Liver (tissue), 3 donors: ENCODE data around the gene RRP15.

Source experiments
- JUND ChIP-seq, 2 donors: IDR thresholded peaks; 2 replicates each; pipeline ENCODE4 v1.6.1; 2016; ENCODE audit warnings: antibody characterized with exemption in 2 of 2
- RAD21 ChIP-seq, 2 donors: IDR thresholded peaks; 2 replicates each; pipeline ENCODE4 v1.6.1; 2016; ENCODE audit warnings: antibody characterized with exemption in 2 of 2, mild to moderate bottlenecking in 2 of 2
- SP1 ChIP-seq: IDR thresholded peaks from 2 replicates; pipeline ENCODE4 v1.6.1; 2018; ENCODE audit warnings: antibody characterized with exemption, mild to moderate bottlenecking
- TAF1 ChIP-seq: conservative IDR thresholded peaks from 2 replicates; pipeline ENCODE4 v1.6.1; 2016; ENCODE audit warnings: antibody characterized with exemption, mild to moderate bottlenecking
- TF ChIP-seq, protein P1 (sequence below): fragments of 150-350 bp; IDR thresholded peaks from 2 replicates; pipeline ENCODE4 v1.5.1; 2017; ENCODE audit warnings: improper control_type of control experiment, low read depth, low read length; ENCODE audit not compliant: missing input control
- TF ChIP-seq, protein P2 (sequence below): IDR thresholded peaks from 2 replicates; pipeline ENCODE4 v1.6.1; 2016; ENCODE audit warnings: antibody characterized with exemption
- TF ChIP-seq, protein P3 (sequence below): IDR thresholded peaks from 2 replicates; pipeline ENCODE4 v1.6.1; 2016; ENCODE audit warnings: antibody characterized with exemption, mild to moderate bottlenecking
- TF ChIP-seq, protein P4 (sequence below): IDR thresholded peaks from 2 replicates; pipeline ENCODE4 v1.6.1; 2016; ENCODE audit warnings: antibody characterized with exemption
- donor health status: healthy.
- donor health status: healthy.

DNA sequence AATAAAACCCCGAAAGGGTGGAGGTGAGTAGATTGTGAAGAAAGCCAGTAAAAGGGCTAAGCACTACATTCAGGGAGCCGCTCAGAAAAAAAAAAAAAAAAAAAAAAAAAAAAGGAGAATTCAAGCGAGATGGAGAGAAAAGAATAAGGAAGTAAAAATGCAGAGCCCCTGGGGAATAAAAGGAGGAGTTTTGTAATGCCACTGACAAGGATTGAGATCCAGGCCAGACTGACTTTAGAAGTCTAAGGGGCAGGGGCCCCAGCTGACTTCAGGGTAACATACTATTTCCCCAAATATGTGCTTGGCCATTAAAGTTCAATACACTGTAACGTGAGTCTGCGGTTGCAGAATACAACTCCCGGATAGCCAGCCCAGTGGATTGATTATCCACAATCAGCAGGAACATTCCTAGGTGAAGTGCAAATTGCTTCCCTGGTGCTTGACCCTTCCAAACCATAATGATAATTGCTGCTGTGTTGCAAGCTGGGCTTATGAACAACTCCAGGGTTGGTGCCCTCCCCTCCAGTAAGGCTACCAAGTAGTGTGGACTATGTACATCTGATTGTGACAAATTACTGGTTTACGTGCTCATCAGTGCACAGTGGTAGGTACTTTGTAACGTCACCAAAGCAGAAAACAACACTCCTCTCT, 30.7 kb upstream of the RRP15 start:
- TF ChIP-seq, protein P1, sequence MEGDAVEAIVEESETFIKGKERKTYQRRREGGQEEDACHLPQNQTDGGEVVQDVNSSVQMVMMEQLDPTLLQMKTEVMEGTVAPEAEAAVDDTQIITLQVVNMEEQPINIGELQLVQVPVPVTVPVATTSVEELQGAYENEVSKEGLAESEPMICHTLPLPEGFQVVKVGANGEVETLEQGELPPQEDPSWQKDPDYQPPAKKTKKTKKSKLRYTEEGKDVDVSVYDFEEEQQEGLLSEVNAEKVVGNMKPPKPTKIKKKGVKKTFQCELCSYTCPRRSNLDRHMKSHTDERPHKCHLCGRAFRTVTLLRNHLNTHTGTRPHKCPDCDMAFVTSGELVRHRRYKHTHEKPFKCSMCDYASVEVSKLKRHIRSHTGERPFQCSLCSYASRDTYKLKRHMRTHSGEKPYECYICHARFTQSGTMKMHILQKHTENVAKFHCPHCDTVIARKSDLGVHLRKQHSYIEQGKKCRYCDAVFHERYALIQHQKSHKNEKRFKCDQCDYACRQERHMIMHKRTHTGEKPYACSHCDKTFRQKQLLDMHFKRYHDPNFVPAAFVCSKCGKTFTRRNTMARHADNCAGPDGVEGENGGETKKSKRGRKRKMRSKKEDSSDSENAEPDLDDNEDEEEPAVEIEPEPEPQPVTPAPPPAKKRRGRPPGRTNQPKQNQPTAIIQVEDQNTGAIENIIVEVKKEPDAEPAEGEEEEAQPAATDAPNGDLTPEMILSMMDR, result no peak
- TF ChIP-seq, protein P2, sequence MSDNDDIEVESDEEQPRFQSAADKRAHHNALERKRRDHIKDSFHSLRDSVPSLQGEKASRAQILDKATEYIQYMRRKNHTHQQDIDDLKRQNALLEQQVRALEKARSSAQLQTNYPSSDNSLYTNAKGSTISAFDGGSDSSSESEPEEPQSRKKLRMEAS, result no peak
- TF ChIP-seq, protein P3, sequence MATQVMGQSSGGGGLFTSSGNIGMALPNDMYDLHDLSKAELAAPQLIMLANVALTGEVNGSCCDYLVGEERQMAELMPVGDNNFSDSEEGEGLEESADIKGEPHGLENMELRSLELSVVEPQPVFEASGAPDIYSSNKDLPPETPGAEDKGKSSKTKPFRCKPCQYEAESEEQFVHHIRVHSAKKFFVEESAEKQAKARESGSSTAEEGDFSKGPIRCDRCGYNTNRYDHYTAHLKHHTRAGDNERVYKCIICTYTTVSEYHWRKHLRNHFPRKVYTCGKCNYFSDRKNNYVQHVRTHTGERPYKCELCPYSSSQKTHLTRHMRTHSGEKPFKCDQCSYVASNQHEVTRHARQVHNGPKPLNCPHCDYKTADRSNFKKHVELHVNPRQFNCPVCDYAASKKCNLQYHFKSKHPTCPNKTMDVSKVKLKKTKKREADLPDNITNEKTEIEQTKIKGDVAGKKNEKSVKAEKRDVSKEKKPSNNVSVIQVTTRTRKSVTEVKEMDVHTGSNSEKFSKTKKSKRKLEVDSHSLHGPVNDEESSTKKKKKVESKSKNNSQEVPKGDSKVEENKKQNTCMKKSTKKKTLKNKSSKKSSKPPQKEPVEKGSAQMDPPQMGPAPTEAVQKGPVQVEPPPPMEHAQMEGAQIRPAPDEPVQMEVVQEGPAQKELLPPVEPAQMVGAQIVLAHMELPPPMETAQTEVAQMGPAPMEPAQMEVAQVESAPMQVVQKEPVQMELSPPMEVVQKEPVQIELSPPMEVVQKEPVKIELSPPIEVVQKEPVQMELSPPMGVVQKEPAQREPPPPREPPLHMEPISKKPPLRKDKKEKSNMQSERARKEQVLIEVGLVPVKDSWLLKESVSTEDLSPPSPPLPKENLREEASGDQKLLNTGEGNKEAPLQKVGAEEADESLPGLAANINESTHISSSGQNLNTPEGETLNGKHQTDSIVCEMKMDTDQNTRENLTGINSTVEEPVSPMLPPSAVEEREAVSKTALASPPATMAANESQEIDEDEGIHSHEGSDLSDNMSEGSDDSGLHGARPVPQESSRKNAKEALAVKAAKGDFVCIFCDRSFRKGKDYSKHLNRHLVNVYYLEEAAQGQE, result no peak
- TF ChIP-seq RAD21 (IDR thresholded peaks at IDR 0.05) (no peak), TAF1 (no peak), JUND (IDR thresholded peaks at IDR 0.05) (no peak), SP1 (no peak)
- TF ChIP-seq, protein P4, sequence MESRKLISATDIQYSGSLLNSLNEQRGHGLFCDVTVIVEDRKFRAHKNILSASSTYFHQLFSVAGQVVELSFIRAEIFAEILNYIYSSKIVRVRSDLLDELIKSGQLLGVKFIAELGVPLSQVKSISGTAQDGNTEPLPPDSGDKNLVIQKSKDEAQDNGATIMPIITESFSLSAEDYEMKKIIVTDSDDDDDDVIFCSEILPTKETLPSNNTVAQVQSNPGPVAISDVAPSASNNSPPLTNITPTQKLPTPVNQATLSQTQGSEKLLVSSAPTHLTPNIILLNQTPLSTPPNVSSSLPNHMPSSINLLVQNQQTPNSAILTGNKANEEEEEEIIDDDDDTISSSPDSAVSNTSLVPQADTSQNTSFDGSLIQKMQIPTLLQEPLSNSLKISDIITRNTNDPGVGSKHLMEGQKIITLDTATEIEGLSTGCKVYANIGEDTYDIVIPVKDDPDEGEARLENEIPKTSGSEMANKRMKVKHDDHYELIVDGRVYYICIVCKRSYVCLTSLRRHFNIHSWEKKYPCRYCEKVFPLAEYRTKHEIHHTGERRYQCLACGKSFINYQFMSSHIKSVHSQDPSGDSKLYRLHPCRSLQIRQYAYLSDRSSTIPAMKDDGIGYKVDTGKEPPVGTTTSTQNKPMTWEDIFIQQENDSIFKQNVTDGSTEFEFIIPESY, result no peak
